Stimulated activated CD8-positive, alpha-beta memory T cell treated with anti-CD3 and anti-CD28 coated beads, Interleukin-7, amount 100 ng/mL, for 1 hour (primary cell): ENCODE results near the gene GPA33.

Source experiments
- DNase-seq, 2 donors: peaks; one replicate each; pipeline ENCODE4 v3.0.0-alpha.2; 2020; ENCODE audit warnings: low read depth in 2 of 2

The GPA33 gene

DNA sequence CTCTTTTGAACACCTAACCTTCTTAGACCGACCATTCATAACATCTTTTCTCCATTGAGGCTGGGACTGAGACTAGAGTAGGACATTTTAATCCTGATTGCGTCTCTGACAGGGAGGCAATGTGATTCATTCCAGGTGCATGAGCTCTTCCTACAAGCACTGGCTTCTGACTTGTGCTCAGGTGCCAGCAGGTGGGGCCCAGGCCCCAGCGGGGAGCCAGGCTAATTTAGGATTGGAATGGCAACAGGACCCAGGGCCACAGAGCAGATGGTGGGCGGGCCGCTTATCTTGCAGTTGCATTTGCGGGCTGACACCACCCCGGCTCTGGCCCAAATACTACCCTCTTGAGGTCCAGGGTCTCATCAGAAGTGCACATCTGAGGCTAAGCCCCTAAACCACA lies 4.1 kb downstream of the GPA33 start:
- no peak for DNase-seq

DNA sequence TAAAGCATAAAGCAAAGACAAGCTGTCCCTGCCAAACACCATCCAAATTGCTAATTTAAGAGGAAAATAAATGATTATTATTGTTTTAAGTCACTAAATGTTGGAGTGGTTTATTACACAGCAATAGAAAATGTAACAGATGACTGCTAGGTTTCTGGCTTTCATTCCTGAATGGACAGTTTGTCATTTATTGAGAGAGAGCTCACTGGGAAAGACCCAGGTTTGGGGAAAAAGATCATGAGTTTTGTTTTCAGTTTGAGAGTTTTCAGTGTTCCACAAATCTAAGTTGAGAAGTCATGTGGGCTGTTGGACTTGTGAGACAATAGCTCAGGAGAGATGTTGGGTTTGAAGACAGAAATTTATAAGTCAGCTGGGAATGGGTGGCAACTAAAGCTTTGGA lies 5.4 kb downstream of the GPA33 start:
- no peak for DNase-seq

DNA sequence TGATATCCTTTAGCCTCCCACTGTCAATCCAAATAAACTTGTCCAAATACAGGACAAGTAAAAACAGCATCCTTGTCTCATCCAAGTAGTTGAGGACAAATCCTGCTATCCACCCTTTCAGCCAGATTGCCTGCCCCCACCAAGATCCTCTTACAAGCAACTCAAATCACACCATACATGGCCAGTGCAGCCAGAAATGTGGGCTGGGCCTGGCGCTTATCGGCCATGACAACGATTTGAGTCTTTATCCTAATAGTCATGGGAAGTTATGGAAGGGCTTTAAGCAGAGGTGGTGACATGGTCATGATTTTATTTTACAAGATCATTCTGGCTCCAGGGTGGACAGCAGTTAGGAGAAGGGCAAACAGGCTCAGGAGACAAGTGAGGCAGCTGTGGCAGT lies 6.3 kb downstream of the GPA33 start:
- DNase-seq, result no peak

DNA sequence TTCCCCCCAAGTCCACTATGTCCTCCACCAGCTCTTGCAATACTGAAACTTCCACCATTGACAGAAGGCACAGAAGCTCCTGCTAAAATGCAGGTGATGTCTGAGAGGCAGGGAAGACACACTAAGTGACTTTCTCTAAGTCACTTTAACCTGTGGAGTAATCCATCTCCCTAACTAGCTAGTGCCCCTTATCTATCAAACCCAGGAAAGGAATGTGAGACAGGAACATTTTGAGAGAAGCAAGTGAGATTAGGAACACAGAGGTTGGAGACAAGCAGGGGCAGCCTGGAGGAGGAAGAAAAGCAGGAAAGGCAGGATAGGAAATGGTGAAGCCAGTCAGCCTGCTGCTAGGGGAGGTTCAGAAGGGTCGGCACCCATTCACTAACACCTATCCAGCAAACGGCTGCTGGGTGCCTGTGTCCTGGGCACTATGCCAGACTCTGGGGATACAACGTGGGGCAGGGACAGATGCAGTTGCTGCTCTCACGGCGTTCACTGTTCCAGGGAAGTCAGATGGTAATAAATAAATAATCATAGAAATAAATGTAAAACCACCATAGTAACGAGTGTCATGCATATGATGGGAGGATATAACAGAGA lies 7.0 kb downstream of the GPA33 start:
- no peak for DNase-seq

DNA sequence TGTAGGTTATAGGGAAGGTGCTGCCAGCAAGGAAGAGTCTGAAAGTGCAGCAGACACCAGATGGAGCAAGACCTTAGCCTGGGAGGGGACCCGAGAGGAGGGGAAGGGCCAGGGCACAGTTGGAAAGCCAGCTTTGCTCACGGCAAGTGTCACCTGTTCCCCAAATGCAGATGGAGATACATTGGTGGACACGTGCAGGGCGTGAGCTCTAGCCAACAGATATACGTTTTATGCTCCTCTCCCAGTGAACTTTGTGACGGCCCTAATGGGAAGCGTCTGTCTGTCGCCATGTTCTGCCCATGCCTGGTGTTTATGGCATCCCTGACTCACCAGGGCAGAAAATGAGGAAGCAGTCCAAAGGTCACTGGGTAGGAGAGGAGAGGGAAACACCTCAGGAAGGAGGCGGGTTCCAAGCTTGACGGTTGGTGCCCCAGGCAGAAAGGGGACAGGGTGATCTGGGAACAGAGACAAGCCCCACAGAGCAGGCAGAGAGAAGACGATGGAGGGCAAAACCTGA lies 7.6 kb downstream of the GPA33 start:
- DNase-seq, result no peak

DNA sequence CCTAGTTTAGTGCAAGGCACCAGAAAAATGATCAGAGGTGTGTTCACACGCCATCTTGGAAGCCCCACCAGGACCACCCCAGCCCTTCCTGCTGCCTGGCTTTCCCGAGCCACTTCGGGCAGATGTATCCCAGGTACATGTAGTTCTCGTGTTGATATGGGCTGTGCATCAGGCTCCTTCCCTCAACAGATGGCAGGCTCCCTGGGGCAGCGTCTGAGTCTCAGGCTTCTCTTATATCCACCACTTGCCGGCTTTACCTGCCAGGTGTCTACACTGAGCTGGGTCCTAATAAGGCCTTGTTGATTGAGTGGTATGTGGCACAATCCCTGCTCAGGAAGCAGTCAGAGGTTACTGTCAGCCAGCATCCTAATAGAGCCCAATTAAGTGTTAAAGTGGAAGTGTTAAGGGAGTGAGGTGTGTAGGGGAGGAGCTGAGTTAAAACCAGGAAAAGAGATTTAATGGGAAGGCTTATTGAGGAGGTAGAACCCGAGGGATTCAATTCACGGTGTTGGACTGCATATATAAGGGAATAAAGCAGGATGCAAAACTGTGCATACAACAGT lies 8.5 kb downstream of the GPA33 start:
- no peak for DNase-seq

DNA sequence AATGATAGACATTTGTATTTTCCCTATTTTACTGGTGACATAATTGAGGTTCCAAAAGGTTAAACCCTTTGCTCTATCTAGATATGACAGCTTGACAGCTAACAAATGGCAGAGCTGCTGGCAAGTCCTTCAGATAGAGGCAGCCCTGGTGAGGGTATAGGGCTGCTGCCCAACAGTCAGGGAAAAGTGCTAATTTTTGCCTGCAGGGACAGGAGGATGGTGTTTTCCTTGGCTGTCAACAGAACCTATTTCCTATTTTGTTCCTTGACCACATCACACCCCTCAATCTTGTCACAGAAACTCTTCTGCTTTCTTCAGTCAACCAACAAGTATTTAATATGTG lies 12.3 kb downstream of the GPA33 start:
- DNase-seq, result no peak

DNA sequence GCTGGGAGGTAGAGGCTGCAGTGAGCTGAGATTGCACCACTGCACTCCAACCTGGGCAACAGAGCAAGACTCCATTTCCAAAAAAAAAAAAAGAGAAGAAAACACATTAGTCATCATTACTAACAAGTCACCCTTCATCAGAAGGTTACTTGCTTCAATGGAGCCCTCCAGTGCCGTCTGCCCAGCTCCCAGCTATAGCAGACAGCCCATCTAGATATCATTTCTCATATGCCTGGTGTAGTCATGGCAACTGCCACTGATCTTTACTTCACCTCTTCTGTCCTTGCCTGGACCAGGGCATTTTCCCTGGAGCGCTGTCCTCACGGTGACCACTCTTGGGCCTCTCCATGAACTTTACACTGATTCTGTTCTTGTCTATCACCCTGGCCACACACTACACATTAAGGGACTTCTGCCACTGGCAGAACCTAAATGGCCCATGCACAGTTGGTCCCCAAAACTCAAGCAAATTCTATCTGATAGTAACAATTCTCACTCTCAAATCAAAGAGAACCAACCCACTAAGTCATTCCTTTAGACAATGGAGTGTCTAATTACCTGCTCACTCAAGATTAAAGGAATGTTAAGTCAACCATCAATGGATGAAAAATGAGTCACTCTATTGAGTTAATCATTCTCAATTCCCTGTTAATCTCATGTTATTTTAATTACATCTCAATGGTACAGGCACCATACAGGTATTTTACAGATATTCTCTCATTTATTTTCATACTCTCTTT lies 12.9 kb downstream of the GPA33 start:
- DNase-seq, result no peak

DNA sequence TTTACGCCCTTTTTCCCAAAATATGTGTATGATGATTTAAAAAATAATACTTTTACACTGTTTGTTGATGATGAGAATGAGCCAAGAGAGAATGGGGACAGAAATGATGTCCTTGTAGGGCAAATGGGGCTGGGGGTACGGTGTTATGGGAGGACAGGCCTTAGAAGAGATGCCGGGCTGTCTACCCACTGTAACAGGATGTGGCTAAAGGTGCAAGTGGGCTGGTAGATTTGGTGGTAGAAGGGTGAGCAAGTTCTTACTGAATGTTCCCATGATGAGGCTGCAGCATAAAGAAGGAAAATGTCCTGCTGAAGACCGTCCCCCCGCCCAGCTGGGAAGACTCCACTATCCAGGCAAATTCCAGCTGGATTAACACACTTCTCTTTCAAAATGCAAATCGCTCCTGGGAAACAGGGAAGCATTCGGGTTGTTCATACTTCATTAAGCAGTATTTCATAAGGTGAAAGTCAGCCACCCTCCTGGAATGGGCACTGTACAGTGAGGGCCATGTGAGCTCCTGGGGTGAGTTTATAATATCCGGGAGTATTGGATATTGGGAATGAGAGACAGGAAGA lies 14.0 kb downstream of the GPA33 start:
- DNase-seq, result no peak

DNA sequence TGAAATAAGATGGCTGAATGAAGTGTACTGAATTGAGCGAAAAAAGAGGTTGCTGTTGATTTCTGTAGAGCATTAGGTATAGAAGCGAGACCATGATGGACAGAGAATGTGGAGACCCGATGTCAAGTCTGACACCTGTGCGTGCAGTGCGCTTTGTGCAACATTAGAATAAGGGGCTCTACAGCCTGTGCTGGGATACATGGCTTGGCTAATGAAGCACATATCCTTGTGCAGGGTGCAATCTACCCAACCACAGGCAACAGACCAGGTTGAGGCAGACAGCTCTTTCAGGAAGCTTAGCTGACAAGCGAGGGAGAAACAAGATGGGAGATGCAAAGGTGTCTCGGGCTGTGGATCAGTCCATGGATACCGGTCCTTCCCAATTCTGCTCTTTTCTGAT lies 18.9 kb downstream of the GPA33 start:
- no peak for DNase-seq

DNA sequence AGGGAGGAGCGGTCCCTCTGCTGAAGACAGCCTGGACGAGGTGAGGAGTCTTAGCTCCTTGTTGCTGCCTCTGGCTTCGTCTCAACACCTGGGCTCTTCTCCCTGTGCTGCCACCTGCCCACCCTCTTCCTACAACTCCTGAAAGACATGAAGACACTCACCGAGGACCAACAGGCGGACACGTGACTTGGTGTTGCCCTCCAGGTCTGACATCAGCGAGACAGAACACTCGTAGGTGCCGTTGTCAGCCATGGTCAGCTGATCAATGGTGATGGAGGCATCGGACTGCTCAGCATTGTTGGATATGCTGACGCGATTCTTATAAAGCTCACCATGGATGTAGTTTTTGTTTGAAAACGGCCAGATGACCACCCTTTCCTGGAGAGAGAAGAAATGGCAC lies 21.4 kb downstream of the GPA33 start:
- DNase-seq, result no peak

DNA sequence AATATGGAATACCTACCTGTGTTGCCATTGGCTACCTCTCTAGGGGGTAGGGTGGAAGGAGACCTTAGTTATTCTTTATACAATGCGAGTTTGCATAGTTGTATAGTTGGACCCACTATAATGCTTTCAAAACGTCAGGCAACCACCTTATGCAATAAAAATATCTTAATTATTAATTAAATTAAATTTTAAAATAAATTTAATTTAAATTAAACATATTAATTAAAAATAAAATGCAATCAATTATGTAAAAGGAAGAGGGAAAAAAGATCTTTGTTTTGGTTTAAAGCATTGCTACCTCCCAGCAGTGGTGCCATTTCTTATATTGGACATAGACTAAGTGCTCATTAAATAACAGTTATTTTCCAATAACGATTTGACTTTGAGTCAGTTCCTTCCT lies 22.3 kb downstream of the GPA33 start:
- DNase-seq, result no peak

DNA sequence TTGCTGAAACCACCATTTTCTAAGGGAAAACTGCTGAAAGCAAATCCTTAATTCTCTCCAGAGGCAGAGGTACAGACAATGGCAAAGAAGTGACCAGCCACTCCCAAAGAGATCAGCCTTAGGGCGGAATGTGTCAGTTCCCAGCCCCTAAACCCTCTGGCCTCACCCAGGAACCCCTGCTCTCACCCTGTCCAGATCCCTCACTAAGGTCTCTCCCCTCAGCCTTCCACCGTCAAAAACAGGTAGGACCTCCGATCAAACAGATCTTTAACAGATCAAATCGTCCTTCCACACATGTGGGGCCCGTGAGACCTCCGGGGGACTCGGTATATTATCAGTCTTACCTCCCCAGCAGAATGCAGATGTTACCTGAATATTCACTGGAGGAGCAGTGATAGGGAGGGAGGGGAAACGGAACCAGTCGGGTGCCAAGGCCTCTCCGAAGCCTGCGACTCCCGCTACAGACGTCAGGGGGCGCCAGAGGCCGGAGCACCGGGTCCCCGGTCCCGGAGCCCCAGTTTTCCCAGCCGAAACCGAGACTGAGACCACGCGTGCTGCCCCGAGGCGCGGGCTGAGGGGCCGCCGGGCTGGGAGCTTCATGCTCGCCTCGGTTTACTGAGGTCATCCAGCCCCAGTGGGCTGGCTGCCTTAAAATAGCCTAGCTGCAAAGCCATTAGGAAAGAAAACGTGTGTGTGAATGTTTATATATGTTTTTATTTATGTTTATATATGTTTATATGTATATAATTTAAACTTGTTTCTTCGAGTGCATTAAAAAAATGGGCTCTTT lies 23.6 kb downstream of the GPA33 start:
- peak; percentile 61 to 72 for DNase-seq

DNA sequence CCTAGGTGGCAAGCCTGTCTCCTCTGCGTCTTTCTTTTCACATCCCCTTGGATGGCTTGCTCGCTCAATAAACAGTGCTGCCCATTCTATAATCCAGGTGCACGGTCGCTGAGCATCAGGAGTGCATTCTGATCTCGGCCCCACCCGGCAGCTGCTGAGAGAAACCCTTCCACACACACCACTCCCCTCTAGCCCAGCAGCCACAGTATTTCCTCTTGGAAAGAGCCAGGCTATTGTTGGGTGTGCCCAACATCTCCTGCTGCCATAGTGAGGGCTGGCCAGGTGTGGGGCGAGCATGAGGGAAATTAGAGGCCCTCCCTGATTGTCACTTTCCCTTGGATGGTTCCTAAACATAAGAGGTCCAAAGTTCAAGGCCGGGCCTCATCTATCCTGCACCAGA lies 24.7 kb downstream of the GPA33 start:
- no peak for DNase-seq

DNA sequence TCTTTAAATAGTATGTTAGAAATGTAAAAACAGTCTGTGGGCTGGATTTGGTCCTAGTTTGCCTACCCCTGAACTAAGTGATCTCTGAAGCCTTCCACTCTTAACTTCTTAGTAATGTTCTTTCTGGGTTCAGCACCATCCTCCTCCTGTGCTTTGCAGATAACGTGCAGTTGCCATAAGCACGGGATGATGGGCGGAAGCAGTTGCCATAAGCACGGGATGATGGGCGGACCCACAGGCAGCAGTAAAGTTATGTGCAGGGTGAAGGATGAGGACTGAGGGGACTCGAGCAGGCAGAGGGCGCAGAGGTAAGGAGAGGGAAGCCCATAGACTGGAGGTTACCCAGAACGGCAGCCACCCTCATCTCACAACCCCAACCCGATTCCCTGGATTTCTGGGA lies 25.6 kb downstream of the GPA33 start:
- DNase-seq, result no peak

DNA sequence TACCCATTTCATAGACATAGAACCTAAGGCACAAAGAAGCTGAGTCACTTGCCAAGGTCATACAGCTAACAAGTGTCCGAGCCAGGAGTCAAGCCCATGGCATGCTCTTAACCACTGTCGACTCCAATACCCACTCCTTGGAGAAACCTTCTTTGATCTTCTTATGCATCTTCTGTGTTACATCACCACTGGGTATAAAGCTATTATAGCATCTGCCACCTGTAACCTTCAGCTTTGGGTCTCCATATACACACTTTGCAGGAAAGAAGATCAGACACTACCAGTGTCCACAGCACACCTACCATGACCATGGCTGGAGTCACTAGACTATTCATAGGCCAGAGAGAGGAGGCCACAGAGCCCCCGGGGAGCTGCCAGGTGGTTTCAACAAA lies 29.1 kb downstream of the GPA33 start:
- no peak for DNase-seq

DNA sequence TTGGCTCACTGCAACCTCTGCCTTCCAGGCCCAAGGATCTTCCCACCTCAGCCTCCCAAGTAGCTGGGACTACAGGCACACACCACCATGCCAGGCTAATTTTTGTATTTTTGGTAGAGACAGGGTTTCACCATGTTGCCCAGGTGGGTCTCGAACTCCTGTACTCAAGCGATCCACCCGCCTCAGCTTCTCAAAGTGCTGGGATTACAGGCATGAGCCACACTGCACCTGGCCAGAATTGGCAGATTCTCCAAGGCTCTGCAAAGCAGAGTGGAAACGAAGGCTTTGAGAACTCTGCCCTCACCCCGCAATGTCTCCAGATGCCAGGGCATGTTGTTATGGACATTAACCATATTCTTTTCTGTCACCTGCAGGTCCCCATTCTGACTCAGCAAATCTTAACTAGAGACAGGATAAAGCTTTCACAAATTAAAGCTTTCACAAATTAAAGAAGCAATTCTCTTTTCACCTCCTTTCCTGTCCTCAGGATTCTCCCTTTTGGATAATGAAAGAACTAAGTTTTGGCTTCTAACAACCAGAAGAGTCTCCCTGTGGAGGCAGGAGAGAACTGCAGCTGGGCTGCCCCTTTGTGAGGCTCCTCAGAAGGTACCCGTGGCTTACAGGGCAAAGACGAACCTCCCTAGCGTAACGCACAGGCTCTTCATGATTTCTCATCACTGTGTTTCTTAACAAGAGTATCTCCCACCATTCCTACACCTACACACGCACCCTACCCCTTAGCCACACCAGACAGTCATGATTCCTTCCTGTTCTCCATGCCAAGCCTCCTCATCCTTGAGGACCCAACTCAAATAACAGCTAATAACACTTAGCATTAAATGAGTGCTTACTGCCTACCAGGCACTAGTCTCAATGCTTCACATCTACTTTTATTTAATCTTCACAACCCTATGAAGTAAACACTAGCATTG lies 29.8 kb downstream of the GPA33 start:
- DNase-seq, result no peak

DNA sequence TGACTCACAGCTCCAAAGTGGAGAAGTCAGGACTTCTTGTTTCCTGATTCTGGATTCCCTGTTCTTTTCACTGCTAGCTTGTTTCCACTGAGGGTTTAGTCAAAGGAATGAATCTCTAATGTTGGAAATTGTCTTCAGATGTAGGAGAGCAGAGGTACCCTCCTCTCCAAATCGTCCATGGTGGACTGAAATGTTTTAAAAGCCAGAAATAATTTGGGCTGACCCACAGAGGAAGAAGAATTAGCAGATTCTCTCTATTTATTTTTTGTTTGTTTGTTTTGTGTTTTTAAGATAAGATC lies 30.4 kb downstream of the GPA33 start:
- no peak for DNase-seq

DNA sequence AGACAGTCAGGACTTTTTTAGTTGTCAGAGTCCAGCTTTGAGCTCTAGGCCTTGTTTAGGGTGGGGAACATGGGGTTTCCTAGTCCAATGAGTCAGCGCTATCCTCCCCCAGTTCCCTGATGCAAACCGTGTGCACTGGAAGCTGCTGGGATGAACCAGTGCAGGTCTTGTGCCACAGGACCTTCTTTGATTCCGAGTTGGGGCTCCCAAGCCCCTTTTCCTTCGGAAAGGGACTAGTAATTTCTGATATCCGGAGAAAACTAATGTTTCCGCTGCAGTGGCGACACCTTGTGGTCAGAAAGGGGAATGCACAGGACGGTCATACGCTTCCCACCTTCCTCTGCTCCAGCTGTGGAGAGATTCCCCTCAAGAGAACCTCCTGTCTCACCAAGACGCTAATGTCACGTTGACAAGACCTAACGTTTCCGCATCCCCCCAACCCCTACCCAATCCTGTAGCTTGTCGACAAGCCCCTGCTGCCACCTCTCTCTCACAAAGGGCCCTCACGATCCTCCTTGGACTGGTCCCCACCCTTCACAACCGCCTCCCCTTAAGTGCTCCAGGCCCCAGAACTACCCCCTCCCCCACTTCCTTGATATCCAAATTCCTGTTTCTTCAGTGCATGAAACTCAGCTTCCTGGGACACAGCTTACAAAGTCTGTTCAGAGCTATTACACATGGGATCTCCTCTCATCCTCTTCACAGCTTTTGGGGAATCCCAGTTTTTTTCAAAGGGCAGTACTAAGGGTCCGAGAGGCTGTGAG lies 30.9 kb downstream of the GPA33 start:
- DNase-seq, result peak; percentile 47 to 59

DNA sequence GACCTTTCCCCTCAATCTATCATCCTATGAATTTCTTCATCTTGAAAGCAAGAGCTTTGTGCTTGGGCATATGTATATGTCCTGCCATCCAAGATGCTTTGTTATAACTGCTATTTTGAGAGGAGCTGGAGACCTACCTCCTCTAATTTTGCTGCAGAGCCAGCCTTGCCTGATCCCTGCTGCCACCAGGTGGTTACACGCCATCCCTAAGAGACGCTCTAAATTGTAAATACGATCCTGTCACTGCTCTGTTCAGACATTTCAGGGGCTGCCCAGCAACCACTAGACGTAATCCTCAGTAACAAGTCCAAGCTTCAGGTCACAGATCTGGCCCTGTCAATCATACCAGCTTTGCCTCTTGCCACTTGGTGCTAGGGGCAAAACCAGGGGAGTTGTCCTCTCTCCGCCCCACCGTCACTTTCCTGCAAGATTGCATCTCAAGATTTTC lies 32.9 kb downstream of the GPA33 start:
- no peak for DNase-seq
